ENCODE measurements around the gene RPS16. TPM values are rescaled to one million over a fixed set of nuclear protein-coding genes. Genes with fewer than 3 reads are reported as not detected.

RPS16 gene
- total and polyA plus RNA-seq, 2 of the 13 experiments (the other 11 are each of a cell fraction or from before 2014, with no cell fraction given): 488 to 2,583 TPM

- TF ChIP-seq MEIS1 (CRISPR knock-in tag; IDR thresholded peaks at IDR 0.05; ENCODE audit: borderline replicate concordance) (no peak; the same call in 1 of the 2 replicates), ZNF256 (CRISPR knock-in tag; conservative IDR thresholded peaks at IDR 0.05) (no peak), ZFX (CRISPR knock-in tag; IDR thresholded peaks at IDR 0.05; ENCODE audit: low read depth) (peak; percentile 12; the same call in 1 of the 2 replicates), NRL (CRISPR knock-in tag; IDR thresholded peaks at IDR 0.05; ENCODE audit: borderline replicate concordance) (no peak), SCMH1 (CRISPR knock-in tag; IDR thresholded peaks at IDR 0.05; ENCODE audit: borderline replicate concordance) (no peak), ZNF367 (CRISPR knock-in tag; IDR thresholded peaks at IDR 0.05; ENCODE audit: borderline replicate concordance) (no peak), ZNF644 (CRISPR knock-in tag; IDR thresholded peaks at IDR 0.05; ENCODE audit: low read depth) (no peak), AFF4 (CRISPR knock-in tag; IDR thresholded peaks at IDR 0.05) (no peak), CENPX (CRISPR knock-in tag; IDR thresholded peaks at IDR 0.05) (no peak), ZNF20 (CRISPR knock-in tag; IDR thresholded peaks at IDR 0.05) (no peak), ZNF761 (CRISPR knock-in tag; conservative IDR thresholded peaks at IDR 0.05) (0 out of 2 replicates have a peak, but pooled peaks have one; percentile 16), ZNF749 (CRISPR knock-in tag; IDR thresholded peaks at IDR 0.05; ENCODE audit: borderline replicate concordance) (no peak), IRF2 (CRISPR knock-in tag; IDR thresholded peaks at IDR 0.05) (no peak), RARG (CRISPR knock-in tag; IDR thresholded peaks at IDR 0.05; ENCODE audit: low read depth) (no peak), HMG20B (CRISPR knock-in tag; conservative IDR thresholded peaks at IDR 0.05) (no peak), ZBTB42 (CRISPR knock-in tag; IDR thresholded peaks at IDR 0.05) (no peak), ZFAT (CRISPR knock-in tag; conservative IDR thresholded peaks at IDR 0.05) (no peak), ZMAT3 (CRISPR knock-in tag; conservative IDR thresholded peaks at IDR 0.05) (no peak; the same call in 1 of the 2 replicates), TARDBP (CRISPR knock-in tag; IDR thresholded peaks at IDR 0.05) (peak; percentile 49; the same call in 1 of the 2 replicates), ZNF274 (CRISPR knock-in tag; IDR thresholded peaks at IDR 0.05) (no peak), ZMYM2 (CRISPR knock-in tag; IDR thresholded peaks at IDR 0.05) (no peak), ZNF121 (CRISPR knock-in tag; IDR thresholded peaks at IDR 0.05) (no peak), NONO (IDR thresholded peaks at IDR 0.05) (no peak), NONO (CRISPR knock-in tag; conservative IDR thresholded peaks at IDR 0.05) (peak; percentile 44; the same call in 1 of the 2 replicates), ZNF251 (CRISPR knock-in tag; IDR thresholded peaks at IDR 0.05) (no peak), ZNF136 (CRISPR knock-in tag; IDR thresholded peaks at IDR 0.05; ENCODE audit: low read depth) (no peak), IKZF5 (CRISPR knock-in tag; IDR thresholded peaks at IDR 0.05) (peak; percentile 62), ZNF709 (CRISPR knock-in tag; IDR thresholded peaks at IDR 0.05) (no peak)
Measured at GRCh38 chr19:39409208-39410016, 26.3 kb downstream of the RPS16 start (continued).

All from HepG2 (cell line).